ENCODE measurements around the gene SCN5A.

SCN5A gene

DNA sequence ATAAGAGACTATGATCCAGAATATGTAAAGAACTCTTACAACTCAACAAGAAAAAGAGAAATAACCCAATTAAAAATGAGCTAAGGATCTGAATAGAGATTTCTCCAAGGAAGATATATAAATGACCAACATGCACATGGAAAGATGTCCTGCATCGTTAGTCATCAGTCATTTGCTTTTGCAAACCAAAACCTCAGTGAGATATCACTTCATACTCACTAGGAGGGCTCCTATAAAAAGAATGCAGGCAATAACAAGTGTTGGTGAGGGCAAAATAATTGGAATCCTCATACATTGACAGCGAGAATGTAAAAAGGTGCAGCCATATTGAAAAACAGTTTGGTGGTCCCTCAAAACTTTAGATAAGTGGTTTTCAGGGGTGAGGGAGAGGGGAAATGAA, 96.4 kb downstream of the SCN5A start:
- no peaks in the 10 kb centered on the region for H3K9me3 ChIP-seq (ENCODE audit: low read length)
- H3K9ac ChIP-seq (ENCODE audit: low read length), result no peak overlapping the region
- no peak overlapping the region for H3K27ac ChIP-seq (ENCODE audit: low read depth, low read length)
- no peaks in the 10 kb centered on the region for H3K36me3 ChIP-seq (ENCODE audit: insufficient read depth, low read length)
- H3K4me3 ChIP-seq (ENCODE audit: low read depth in 1 of 2, low read length in 2 of 2), result no peak overlapping the region
- no peaks in the 10 kb centered on the region for H3K27me3 ChIP-seq (ENCODE audit: control insufficient read depth in 1 of 2, insufficient read depth in 2 of 2, low read length in 2 of 2)
- no peaks in the 10 kb centered on the region for H3K4me1 ChIP-seq (ENCODE audit: insufficient read depth, low read length)

DNA sequence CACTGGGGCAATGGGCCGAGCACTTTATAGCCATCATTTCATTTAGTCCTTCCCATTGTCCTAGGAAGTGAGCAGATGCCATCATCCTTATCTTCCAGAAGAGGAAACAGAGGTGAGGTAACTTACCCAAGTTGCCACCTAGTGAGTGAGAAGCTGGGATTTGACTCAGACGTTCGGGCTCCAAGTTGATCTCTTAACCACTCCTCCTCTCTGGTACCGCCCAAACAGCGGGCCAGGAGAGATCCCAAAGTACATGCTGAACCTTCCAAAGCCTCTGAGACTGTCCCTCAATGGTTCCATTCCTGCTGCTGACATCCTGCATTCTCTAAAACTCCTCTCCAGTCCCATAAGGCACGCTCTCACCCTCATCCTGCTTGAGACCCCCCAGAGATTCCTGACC, 97.1 kb downstream of the SCN5A start:
- H3K9me3 ChIP-seq (ENCODE audit: low read length), result no peaks in the 10 kb centered on the region
- no peaks in the 10 kb centered on the region for H3K36me3 ChIP-seq (ENCODE audit: insufficient read depth, low read length)
- no peaks in the 10 kb centered on the region for H3K27me3 ChIP-seq (ENCODE audit: control insufficient read depth in 1 of 2, insufficient read depth in 2 of 2, low read length in 2 of 2)
- no peak overlapping the region for H3K4me3 ChIP-seq (ENCODE audit: low read depth in 1 of 2, low read length in 2 of 2)
- no peak overlapping the region for H3K27ac ChIP-seq (ENCODE audit: low read depth, low read length)
- H3K9ac ChIP-seq (ENCODE audit: low read length), result no peak overlapping the region
- no peaks in the 10 kb centered on the region for H3K4me1 ChIP-seq (ENCODE audit: insufficient read depth, low read length)

- no peaks in the 10 kb centered on the region for H3K27me3 ChIP-seq (ENCODE audit: control insufficient read depth in 1 of 2, insufficient read depth in 2 of 2, low read length in 2 of 2)
- no peak overlapping the region for H3K9ac ChIP-seq (ENCODE audit: low read length)
- no peak overlapping the region for H3K4me3 ChIP-seq (ENCODE audit: low read depth in 1 of 2, low read length in 2 of 2)
- no peak overlapping the region for H3K27ac ChIP-seq (ENCODE audit: low read depth, low read length)
- no peaks in the 10 kb centered on the region for H3K4me1 ChIP-seq (ENCODE audit: insufficient read depth, low read length)
- no peaks in the 10 kb centered on the region for H3K36me3 ChIP-seq (ENCODE audit: insufficient read depth, low read length)
- no peaks in the 10 kb centered on the region for H3K9me3 ChIP-seq (ENCODE audit: low read length)
Observed at GRCh38 chr3:38551026-38551832, 98.3 kb downstream of the SCN5A start.

DNA sequence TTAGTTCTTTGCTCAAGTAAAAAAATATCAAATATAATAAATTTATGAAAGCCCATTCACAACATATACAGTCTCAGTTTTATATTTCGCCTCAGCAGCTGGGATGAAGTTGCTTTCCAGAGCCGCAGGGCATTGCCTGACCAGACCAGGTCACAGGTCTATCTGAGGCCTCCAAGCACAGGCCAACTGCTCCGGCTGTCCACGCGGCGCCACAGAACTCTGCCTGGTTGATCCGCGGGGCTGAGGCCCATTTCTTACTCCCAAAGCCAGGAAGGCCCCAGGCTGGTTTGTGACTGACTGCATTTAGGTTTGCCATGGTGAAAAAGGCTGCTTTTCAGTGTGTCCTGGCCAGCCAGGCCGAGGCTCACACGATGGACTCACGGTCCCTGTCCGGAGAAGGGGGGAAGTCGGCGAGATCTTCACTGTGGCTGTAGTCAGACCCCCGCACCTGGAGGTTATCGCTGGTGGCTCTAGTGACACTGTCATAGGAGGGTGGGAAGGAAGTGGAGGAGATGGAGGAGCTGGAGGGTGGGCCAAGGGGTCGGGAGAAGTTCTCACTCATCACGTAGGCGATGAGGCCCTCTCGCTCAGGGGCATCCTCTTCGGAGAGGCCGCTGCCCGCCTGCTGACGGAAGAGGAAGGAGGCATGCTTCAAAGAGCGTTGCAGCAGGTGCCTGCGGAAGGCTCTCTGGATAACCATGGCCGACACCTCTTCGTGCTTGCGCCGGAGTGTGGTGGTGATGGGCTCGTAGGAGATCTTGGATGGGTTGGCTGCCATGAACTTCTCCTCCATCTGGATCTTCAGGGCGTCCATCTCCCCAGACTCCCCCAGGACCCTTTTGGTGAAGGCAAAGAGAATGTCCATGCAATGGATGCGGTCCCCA, 99.3 kb downstream of the SCN5A start:
- Histone ChIP-seq H3K9ac (ENCODE audit: low read length) (no peak overlapping the region), H3K4me3 (ENCODE audit: low read depth in 1 of 2, low read length in 2 of 2) (no peak overlapping the region), H3K27me3 (ENCODE audit: control insufficient read depth in 1 of 2, insufficient read depth in 2 of 2, low read length in 2 of 2) (no peaks in the 10 kb centered on the region), H3K9me3 (ENCODE audit: low read length) (no peaks in the 10 kb centered on the region), H3K36me3 (ENCODE audit: insufficient read depth, low read length) (no peaks in the 10 kb centered on the region), H3K27ac (ENCODE audit: low read depth, low read length) (no peak overlapping the region), H3K4me1 (ENCODE audit: insufficient read depth, low read length) (no peaks in the 10 kb centered on the region)

- H3K36me3 ChIP-seq (ENCODE audit: insufficient read depth, low read length), result no peaks in the 10 kb centered on the region
- no peaks in the 10 kb centered on the region for H3K27me3 ChIP-seq (ENCODE audit: control insufficient read depth in 1 of 2, insufficient read depth in 2 of 2, low read length in 2 of 2)
- H3K9me3 ChIP-seq (ENCODE audit: low read length), result no peaks in the 10 kb centered on the region
- H3K9ac ChIP-seq (ENCODE audit: low read length), result no peak overlapping the region
- H3K4me3 ChIP-seq (ENCODE audit: low read depth in 1 of 2, low read length in 2 of 2), result no peak overlapping the region
- H3K4me1 ChIP-seq (ENCODE audit: insufficient read depth, low read length), result no peaks in the 10 kb centered on the region
- no peak overlapping the region for H3K27ac ChIP-seq (ENCODE audit: low read depth, low read length)
Observed at GRCh38 chr3:38549486-38549885, 100.0 kb downstream of the SCN5A start.

DNA sequence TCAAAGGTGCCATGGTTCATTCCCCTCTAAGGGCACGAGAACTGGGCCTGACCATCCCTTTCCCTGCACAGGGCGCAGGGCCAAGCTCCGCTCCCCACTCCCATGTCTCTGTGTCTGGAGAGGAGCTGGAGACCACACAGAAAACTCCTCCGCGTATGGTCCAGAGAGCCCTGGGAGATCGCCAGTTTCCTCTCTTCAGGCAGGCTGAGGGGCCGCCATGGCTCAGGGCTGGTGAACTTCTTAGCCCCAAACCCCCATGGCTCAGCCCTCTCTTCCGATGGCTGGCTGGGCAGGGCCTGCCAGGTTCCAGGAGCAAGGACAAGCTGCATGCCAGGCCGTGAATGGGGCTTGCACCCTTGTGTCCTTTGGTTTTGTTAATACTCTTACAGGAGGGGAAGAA, 100.4 kb downstream of the SCN5A start:
- H3K27ac ChIP-seq (ENCODE audit: low read depth, low read length), result no peak overlapping the region
- H3K36me3 ChIP-seq (ENCODE audit: insufficient read depth, low read length), result no peaks in the 10 kb centered on the region
- H3K9me3 ChIP-seq (ENCODE audit: low read length), result no peaks in the 10 kb centered on the region
- no peaks in the 10 kb centered on the region for H3K4me1 ChIP-seq (ENCODE audit: insufficient read depth, low read length)
- H3K9ac ChIP-seq (ENCODE audit: low read length), result no peak overlapping the region
- no peak overlapping the region for H3K4me3 ChIP-seq (ENCODE audit: low read depth in 1 of 2, low read length in 2 of 2)
- no peaks in the 10 kb centered on the region for H3K27me3 ChIP-seq (ENCODE audit: control insufficient read depth in 1 of 2, insufficient read depth in 2 of 2, low read length in 2 of 2)

- no peak overlapping the region for H3K9ac ChIP-seq (ENCODE audit: low read length)
- no peaks in the 10 kb centered on the region for H3K4me1 ChIP-seq (ENCODE audit: insufficient read depth, low read length)
- H3K27me3 ChIP-seq (ENCODE audit: control insufficient read depth in 1 of 2, insufficient read depth in 2 of 2, low read length in 2 of 2), result no peaks in the 10 kb centered on the region
- no peak overlapping the region for H3K4me3 ChIP-seq (ENCODE audit: low read depth in 1 of 2, low read length in 2 of 2)
- H3K9me3 ChIP-seq (ENCODE audit: low read length), result no peaks in the 10 kb centered on the region
- H3K36me3 ChIP-seq (ENCODE audit: insufficient read depth, low read length), result no peaks in the 10 kb centered on the region
- no peak overlapping the region for H3K27ac ChIP-seq (ENCODE audit: low read depth, low read length)
Observed at GRCh38 chr3:38548154-38548931, 101.1 kb downstream of the SCN5A start.

DNA sequence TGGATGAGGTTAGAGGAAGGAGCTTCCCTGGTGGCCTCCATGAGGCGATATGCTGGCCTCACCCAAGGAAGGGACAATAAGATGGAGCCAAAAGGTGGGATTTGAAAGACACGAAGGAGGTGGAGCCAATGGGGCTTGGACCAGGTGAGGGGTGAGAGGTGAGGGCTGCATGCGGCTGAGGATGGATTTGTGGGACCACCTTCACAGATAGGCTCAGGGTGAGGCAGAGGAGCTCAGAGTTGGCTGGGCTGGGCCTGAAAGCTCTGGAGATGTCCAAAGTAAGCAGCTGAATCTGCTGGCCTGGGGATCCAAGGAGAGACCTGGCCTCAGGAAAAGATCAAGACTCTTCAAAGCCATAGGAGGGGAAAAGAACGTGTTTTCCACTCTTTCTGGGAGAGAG, 103.5 kb downstream of the SCN5A start:
- H3K4me3 ChIP-seq (ENCODE audit: low read depth in 1 of 2, low read length in 2 of 2), result no peak overlapping the region
- H3K27me3 ChIP-seq (ENCODE audit: control insufficient read depth in 1 of 2, insufficient read depth in 2 of 2, low read length in 2 of 2), result no peaks in the 10 kb centered on the region
- H3K36me3 ChIP-seq (ENCODE audit: insufficient read depth, low read length), result no peaks in the 10 kb centered on the region
- no peaks in the 10 kb centered on the region for H3K4me1 ChIP-seq (ENCODE audit: insufficient read depth, low read length)
- H3K9me3 ChIP-seq (ENCODE audit: low read length), result no peaks in the 10 kb centered on the region
- no peak overlapping the region for H3K27ac ChIP-seq (ENCODE audit: low read depth, low read length)
- H3K9ac ChIP-seq (ENCODE audit: low read length), result no peak overlapping the region

DNA sequence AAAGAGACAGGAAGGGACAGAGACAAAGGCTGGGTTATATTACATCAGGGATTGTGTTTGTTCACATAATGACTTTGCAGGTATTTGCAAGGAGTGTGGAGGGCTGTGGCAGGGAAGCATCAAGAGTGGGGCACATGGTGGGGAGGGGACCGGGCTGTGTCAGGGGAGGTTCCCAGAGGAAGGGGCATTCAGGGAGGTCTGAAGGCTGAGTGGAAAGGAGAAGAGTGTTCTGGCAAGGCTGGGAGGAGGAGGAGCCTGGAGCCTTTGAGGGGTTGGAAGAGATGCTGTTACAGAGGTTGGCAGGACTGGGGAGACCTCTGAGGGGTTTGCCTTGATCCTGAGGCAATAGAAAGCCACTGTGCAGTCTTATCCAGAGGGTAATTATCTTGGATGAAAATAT, 103.9 kb downstream of the SCN5A start:
- Histone ChIP-seq H3K27ac (ENCODE audit: low read depth, low read length) (no peak overlapping the region), H3K36me3 (ENCODE audit: insufficient read depth, low read length) (no peaks in the 10 kb centered on the region), H3K9ac (ENCODE audit: low read length) (no peak overlapping the region), H3K4me3 (ENCODE audit: low read depth in 1 of 2, low read length in 2 of 2) (no peak overlapping the region), H3K9me3 (ENCODE audit: low read length) (no peaks in the 10 kb centered on the region), H3K4me1 (ENCODE audit: insufficient read depth, low read length) (no peaks in the 10 kb centered on the region), H3K27me3 (ENCODE audit: control insufficient read depth in 1 of 2, insufficient read depth in 2 of 2, low read length in 2 of 2) (no peaks in the 10 kb centered on the region)

DNA sequence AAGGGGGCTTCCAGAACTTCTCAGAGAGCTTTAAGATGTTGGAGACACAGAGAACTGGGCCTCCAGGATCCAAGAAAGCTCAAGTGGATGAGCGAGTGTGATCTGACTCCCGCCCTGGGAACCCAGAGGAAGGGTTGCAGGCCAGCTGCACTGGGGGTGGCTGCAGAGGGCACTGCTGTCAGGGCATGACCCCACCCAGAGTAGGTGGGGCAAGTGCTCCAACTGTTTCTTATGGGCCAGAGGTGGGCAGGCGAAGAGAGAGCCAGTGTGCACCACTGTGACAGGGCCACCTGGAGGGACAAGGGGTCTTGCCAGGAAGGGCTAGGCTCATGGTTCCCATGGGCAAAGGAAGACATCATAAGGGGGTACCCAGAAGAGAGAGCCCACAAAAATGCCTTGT, 104.6 kb downstream of the SCN5A start:
- no peaks in the 10 kb centered on the region for H3K36me3 ChIP-seq (ENCODE audit: insufficient read depth, low read length)
- no peaks in the 10 kb centered on the region for H3K4me1 ChIP-seq (ENCODE audit: insufficient read depth, low read length)
- no peak overlapping the region for H3K9ac ChIP-seq (ENCODE audit: low read length)
- H3K4me3 ChIP-seq (ENCODE audit: low read depth in 1 of 2, low read length in 2 of 2), result no peak overlapping the region
- no peak overlapping the region for H3K27ac ChIP-seq (ENCODE audit: low read depth, low read length)
- no peaks in the 10 kb centered on the region for H3K9me3 ChIP-seq (ENCODE audit: low read length)
- H3K27me3 ChIP-seq (ENCODE audit: control insufficient read depth in 1 of 2, insufficient read depth in 2 of 2, low read length in 2 of 2), result no peaks in the 10 kb centered on the region

GRCh38 chr3:38543586-38543985, 105.9 kb downstream of the SCN5A start:
- Histone ChIP-seq H3K4me3 (ENCODE audit: low read depth in 1 of 2, low read length in 2 of 2) (no peak overlapping the region), H3K9ac (ENCODE audit: low read length) (no peak overlapping the region), H3K9me3 (ENCODE audit: low read length) (no peaks in the 10 kb centered on the region), H3K27ac (ENCODE audit: low read depth, low read length) (no peak overlapping the region), H3K27me3 (ENCODE audit: control insufficient read depth in 1 of 2, insufficient read depth in 2 of 2, low read length in 2 of 2) (no peaks in the 10 kb centered on the region), H3K4me1 (ENCODE audit: insufficient read depth, low read length) (no peaks in the 10 kb centered on the region), H3K36me3 (ENCODE audit: insufficient read depth, low read length) (no peaks in the 10 kb centered on the region)
